NB4 (cell line): ENCODE data around the gene POLD1.

ENCODE experiments used
- POLR2A ChIP-seq: IDR thresholded peaks from 2 replicates; pipeline ENCODE4 v1.6.1; 2011; ENCODE audit warnings: mild to moderate bottlenecking; ENCODE audit not compliant: insufficient read length; ENCODE audit errors: extremely low read depth
- TF ChIP-seq, protein P1 (sequence below): IDR thresholded peaks from one replicate; pipeline ENCODE4 v1.5.1; 2012; ENCODE audit warnings: low read depth, low read length

- no peak for TF ChIP-seq POLR2A
- TF ChIP-seq, protein P1, sequence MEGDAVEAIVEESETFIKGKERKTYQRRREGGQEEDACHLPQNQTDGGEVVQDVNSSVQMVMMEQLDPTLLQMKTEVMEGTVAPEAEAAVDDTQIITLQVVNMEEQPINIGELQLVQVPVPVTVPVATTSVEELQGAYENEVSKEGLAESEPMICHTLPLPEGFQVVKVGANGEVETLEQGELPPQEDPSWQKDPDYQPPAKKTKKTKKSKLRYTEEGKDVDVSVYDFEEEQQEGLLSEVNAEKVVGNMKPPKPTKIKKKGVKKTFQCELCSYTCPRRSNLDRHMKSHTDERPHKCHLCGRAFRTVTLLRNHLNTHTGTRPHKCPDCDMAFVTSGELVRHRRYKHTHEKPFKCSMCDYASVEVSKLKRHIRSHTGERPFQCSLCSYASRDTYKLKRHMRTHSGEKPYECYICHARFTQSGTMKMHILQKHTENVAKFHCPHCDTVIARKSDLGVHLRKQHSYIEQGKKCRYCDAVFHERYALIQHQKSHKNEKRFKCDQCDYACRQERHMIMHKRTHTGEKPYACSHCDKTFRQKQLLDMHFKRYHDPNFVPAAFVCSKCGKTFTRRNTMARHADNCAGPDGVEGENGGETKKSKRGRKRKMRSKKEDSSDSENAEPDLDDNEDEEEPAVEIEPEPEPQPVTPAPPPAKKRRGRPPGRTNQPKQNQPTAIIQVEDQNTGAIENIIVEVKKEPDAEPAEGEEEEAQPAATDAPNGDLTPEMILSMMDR, result no peak
These were observed 83.4 kb downstream of the POLD1 start for GRCh38 chr19:50467566-50467965.
